GM10266 (cell line): Measurements from ENCODE around the gene AGRP.

Source experiments
- DNase-seq: peaks from one replicate; pipeline ENCODE4 v3.0.0; 2012; ENCODE audit errors: extremely low spot score
- TF ChIP-seq, protein P1 (sequence below): IDR thresholded peaks from 2 replicates; pipeline ENCODE4 v1.5.1; 2012; ENCODE audit warnings: mild to moderate bottlenecking, low read depth; ENCODE audit not compliant: control insufficient read depth, insufficient read depth; ENCODE audit errors: missing control alignments

The AGRP gene

DNA sequence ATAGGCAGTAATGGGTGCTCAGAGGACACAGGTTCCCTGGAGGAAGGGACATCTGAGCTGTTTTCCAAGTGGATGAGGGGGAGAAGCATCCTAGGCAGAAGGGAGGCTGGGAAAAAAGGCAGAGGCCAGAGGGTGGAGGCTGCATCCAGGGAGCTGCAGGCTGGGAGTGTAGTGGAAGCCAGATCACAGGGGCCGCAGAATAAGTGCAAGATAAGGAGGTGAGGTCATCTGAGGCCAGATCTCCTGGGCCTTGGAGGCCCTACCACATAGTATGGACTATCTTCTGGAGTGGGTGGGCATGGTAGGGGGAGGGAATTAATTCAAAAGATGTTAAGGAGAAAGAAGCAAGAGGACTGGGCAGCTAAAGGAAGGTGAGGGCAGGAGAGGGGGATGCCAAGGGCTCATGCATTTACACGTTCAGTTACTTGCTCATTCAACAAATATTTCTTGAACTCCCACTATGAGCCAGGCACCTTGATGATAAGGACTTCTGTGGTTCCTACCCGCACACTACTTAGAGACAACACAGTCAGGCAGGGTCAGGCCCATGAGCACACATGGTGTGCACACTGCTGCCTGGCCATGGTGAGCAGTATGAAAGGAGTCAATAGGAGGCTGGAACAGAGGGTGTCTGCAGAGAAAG lies 42.9 kb upstream of the AGRP start:
- no peak for DNase-seq
- TF ChIP-seq, protein P1, sequence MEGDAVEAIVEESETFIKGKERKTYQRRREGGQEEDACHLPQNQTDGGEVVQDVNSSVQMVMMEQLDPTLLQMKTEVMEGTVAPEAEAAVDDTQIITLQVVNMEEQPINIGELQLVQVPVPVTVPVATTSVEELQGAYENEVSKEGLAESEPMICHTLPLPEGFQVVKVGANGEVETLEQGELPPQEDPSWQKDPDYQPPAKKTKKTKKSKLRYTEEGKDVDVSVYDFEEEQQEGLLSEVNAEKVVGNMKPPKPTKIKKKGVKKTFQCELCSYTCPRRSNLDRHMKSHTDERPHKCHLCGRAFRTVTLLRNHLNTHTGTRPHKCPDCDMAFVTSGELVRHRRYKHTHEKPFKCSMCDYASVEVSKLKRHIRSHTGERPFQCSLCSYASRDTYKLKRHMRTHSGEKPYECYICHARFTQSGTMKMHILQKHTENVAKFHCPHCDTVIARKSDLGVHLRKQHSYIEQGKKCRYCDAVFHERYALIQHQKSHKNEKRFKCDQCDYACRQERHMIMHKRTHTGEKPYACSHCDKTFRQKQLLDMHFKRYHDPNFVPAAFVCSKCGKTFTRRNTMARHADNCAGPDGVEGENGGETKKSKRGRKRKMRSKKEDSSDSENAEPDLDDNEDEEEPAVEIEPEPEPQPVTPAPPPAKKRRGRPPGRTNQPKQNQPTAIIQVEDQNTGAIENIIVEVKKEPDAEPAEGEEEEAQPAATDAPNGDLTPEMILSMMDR = no peak

DNA sequence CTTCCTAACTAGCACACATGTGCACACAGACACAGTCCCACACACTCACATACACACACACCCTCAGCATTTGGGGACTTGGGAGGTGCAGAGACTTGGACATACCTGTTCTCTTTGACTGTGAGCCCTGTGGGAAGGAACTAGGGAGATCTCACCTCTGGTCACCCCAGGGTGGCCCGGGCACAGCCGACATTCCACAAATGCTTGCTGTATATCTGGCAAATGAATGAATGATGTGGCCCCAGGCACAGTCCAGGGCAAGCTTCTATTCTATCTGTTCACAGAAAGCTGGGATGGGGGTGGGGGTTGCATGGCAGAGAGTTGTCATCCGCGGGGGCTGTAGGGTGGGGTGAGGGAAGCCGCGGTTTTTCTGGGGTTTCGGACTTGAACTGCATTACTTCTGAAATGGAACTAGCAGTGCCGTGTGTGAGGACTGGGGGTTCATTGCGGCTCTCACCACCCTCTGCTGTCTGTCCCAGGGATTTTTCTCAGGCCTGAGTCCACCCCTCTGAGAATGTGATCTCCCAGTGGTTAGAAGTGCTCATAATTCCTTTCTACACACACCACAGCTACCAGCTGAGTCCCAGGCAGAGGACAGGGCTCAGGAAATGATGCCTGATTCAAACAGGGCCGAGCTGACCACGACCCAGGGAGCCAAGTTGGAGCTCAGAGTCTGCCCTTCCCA lies 42.0 kb upstream of the AGRP start:
- no peak for DNase-seq
- TF ChIP-seq, protein P1 = no peak

DNA sequence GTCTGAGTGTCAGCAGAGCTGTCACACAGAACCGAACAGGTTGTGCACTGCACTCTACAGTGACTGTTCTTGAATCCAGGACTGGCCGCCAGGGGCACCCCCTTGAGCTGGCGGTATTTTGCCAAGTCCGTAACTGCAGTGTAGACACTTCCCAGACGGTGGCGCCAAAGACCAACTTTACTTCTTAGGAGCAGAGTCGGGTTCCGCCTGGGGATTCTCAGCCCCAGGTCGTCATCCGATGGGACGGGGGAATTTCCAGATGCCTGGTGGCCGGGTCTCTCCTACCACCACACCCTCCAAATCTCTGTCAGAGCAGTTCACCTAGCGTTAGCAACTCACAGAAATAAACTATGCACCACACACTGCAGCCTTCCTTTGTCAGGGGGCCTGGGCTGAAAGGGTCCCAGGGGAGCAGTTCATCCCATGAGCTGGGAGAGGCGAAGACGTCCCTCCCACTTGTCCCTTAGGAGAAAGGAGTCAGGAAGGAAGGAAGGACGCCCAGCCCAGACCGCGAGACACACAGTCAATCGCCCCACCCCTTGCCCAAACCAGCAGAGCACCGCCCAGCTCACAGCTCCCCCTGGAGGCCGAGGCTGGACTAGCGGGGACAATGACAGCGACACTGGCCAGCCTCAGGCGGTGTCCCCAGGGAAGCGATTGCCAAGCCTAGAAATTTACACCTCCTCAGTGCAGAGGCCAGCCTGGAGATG lies 37.9 kb upstream of the AGRP start:
- DNase-seq = peak; percentile 90
- TF ChIP-seq, protein P1 = peak; percentile 99

DNA sequence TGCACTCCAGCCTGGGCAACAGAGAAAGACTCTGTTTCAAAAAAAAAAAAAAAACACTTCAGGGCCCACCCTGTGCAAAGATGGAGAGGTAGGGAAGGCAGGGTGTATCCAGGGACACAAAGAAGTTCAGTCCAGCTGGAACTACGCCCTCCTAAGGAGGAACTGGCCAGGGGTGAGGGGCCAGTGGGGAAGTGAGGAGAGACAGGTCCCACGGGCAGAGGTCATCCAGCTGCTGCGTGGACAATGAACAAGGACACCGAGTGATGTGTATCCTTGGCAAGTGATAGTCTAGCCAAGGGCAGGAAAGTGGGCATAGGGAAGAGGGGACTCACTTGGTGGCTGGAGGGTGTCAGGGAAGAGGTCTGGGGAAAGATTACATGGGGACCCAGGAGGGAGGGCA lies 35.9 kb upstream of the AGRP start:
- TF ChIP-seq, protein P1 = no peak
- DNase-seq = no peak

DNA sequence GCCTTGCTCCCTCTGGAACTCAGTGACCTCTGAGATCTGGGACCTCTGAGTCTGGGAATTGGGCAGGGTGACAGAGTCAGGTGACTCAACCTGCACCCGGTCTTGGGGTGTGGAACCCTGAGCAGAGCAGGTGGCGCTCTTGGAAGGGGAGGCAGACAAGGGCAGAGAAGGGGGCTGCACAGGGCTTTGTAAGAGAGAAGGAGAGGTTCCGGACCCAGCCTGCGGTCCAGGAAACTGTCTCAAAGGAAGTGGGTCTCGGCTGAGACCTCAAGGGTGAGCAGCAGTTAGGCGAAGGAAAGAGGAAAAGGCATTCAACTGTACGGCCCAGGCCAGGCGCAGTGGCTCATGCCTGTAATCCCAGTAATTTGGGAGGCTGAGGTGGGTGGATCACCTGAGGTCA lies 35.3 kb upstream of the AGRP start:
- no peak for DNase-seq
- TF ChIP-seq, protein P1 = no peak

DNA sequence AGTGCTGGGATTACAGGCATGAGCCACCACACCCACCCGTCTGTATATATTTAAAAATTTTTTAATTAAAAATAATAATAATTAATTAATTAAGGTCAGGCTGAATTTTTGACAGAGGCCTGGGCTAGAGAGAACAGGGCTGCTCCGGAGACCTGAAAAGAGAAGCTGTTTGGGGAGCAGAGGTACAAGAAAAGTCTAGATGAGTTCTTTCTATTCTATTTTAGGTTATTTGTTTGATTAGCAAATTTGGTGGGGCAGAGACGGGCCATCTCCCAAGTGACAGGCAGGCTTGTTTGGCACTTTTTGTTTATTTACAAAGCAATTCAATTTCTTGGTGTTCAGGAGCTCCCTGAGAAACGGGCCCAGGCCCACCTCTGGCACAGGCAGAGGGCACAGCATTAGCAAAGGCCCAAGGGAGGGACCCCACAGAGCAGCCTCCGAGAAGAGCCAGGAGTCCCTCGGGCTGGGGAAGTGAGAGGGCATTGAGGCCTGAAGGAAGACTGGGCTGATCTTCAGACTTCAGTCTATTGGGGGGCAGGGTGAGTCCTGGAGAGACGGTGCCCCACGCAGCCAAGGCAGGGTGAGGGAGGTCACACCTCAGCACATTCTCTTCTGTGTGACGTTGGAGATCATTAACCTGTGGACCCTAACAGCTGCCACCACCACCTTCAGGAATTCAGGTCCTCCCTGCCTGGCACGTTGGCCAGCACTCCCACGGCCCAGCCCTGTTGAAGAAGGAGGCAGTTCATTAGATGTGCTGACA lies 34.5 kb upstream of the AGRP start:
- TF ChIP-seq, protein P1 = no peak

More for the DNA sequence above, 34.5 kb upstream of the AGRP start:
- peak; percentile 9 for DNase-seq
